ENCODE results near the gene TCOF1. TPM values are rescaled to one million over a fixed set of nuclear protein-coding genes. Genes with fewer than 3 reads are reported as not detected.

TCOF1 gene
- total and polyA plus RNA-seq, 2 of the 8 experiments (the other 6 are each of a cell fraction or from before 2014, with no cell fraction given) = 35.9 to 170 TPM

DNA sequence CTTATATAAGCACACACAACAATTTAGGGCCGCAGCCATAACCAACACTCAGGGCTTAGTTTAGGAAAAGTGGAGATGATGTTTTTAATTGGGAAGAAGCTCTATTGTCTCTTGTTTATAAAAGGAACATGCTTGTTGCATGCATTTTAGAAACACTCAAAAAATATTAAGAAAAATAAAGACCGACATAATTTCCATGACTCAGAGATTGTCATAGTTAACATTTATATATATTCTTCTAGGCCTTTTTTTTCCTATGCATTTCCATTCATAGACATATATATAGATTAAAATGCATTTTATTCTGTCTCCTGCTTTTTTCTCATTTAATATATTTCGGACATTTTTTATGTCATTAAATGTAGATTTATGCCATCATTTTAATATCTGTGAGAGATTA, 41.2 kb upstream of the TCOF1 start:
- H2AK5ac ChIP-seq (ENCODE audit: low read depth, low read length) = no peak overlapping the region
- H2BK20ac ChIP-seq (ENCODE audit: low read length) = no peak overlapping the region
- H3K4ac ChIP-seq (replicated peaks; ENCODE audit: insufficient read length, low read depth, low read length) = no peak overlapping the region
- H2BK5ac ChIP-seq (ENCODE audit: low read depth, low read length) = no peak overlapping the region
- TF ChIP-seq ASH2L (IDR thresholded peaks at IDR 0.05; ENCODE audit: low read length) = no peak
- no peak for TF ChIP-seq JUN (IDR thresholded peaks at IDR 0.05; ENCODE audit: low read depth, low read length)
- TF ChIP-seq BCL11A (IDR thresholded peaks at IDR 0.05; ENCODE audit: low read depth in 2 of 2, low read length in 2 of 2) = no peak
- no peak for TF ChIP-seq CBX5 (IDR thresholded peaks at IDR 0.05; ENCODE audit: low read depth, low read length)
- no peak for TF ChIP-seq POU5F1 (IDR thresholded peaks at IDR 0.05; ENCODE audit: low read depth, low read length)
- no peak for TF ChIP-seq SP4 (IDR thresholded peaks at IDR 0.05; ENCODE audit: low read length)
- no peak for TF ChIP-seq CTBP2 (IDR thresholded peaks at IDR 0.05; ENCODE audit: borderline replicate concordance, insufficient read depth, insufficient read length, low read length)
- TF ChIP-seq YY1 (IDR thresholded peaks at IDR 0.05; ENCODE audit: low read depth, low read length) = no peak
- TF ChIP-seq ZNF274 (IDR thresholded peaks at IDR 0.05; ENCODE audit: borderline replicate concordance, extremely low read depth, low read length) = no peak
- TF ChIP-seq RFX5 (IDR thresholded peaks at IDR 0.05; ENCODE audit: borderline replicate concordance, low read depth, low read length) = no peak
- no peak for TF ChIP-seq TAF1 (IDR thresholded peaks at IDR 0.05; ENCODE audit: low read depth, low read length)
- FAIRE-seq (no peak), DNase-seq (ENCODE audit: low read depth in 1 of 2, low spot score in 2 of 2) (no peak)
- H3K36me3 ChIP-seq (ENCODE audit: control insufficient read depth in 2 of 4, insufficient read depth in 4 of 4, low read length in 3 of 4) = no peaks in the 10 kb centered on the region
- H3K79me1 ChIP-seq (ENCODE audit: low read depth, low read length) = no peaks in the 10 kb centered on the region
- H4K91ac ChIP-seq (replicated peaks; ENCODE audit: insufficient read length, low read length) = no peak overlapping the region
- ChIA-PET POLR2A (ENCODE audit: partially characterized antibody) (no interaction called here), CTCF (ENCODE audit: partially characterized antibody) (interaction anchor here (0.6 to 3.5 kb wide), 3 partner anchors 12 to 68 kb away, joined by 3 to 15 read pairs (median 4); partner anchors contain the start of gene ARSI)
- no peaks in the 10 kb centered on the region for H3K79me2 ChIP-seq (ENCODE audit: control insufficient read depth in 1 of 2, insufficient read depth in 2 of 2, low read length in 2 of 2)
- no peak overlapping the region for H2BK120ac ChIP-seq (replicated peaks; ENCODE audit: low read depth, low read length)
- no peaks in the 10 kb centered on the region for H3K9me3 ChIP-seq (ENCODE audit: insufficient read depth in 2 of 2, low read depth in 1 of 2, low read length in 1 of 2)
- WGBS, 2 experiments (ENCODE audit: extremely low coverage in 1 of 2, insufficient coverage in 1 of 2, insufficient read length in 1 of 2, insufficient replicate concordance in 2 of 2, low coverage in 1 of 2, low lambda C conversion rate in 2 of 2, missing lambda C conversion rate in 1 of 2) = 92% methylated on average over 3 of the region's 3 CpGs; no CpG with 5 or more reads in 1 of the 2 experiments
- no peak overlapping the region for H3K56ac ChIP-seq (replicated peaks; ENCODE audit: insufficient read length, low read depth, low read length)
- peaks cover 0 to 6% (median 1%) of the 10 kb centered on the region in 4 experiments; a peak in 4 of 7 replicates for H3K4me1 ChIP-seq (replicated peaks in 1 of 4; ENCODE audit: control insufficient read depth in 3 of 4, insufficient read depth in 4 of 4, low read length in 3 of 4)
- H3K27ac ChIP-seq (ENCODE audit: low read depth, low read length) = no peak overlapping the region
- no peak overlapping the region for H2AFZ ChIP-seq (ENCODE audit: low read length)
- no peak overlapping the region for H2BK15ac ChIP-seq (ENCODE audit: low read length)
- H3K14ac ChIP-seq (ENCODE audit: insufficient read length) = no peak overlapping the region
- no peaks in the 10 kb centered on the region for H4K20me1 ChIP-seq (replicated peaks in 1 of 2; ENCODE audit: control insufficient read depth in 1 of 2, insufficient read depth in 2 of 2, low read length in 2 of 2)
- no peak overlapping the region for H4K8ac ChIP-seq (ENCODE audit: extremely low read depth, insufficient read depth, low read length)
- H2BK12ac ChIP-seq (ENCODE audit: low read depth, low read length) = no peak overlapping the region
- H3K9ac ChIP-seq (replicated peaks in 1 of 4; ENCODE audit: extremely low read depth in 1 of 4, low read depth in 3 of 4, low read length in 3 of 4) = no peak overlapping the region
- no peak overlapping the region for H3K4me2 ChIP-seq (ENCODE audit: insufficient read depth in 1 of 2, low read depth in 2 of 2, low read length in 2 of 2)
- no peaks in the 10 kb centered on the region for H3K27me3 ChIP-seq (replicated peaks in 1 of 4; ENCODE audit: control insufficient read depth in 3 of 4, extremely low read depth in 1 of 4, insufficient read depth in 3 of 4, low read length in 3 of 4)
- H3K23ac ChIP-seq (ENCODE audit: insufficient read length) = no peak overlapping the region
- H3K23me2 ChIP-seq (ENCODE audit: low read depth, low read length) = no peaks in the 10 kb centered on the region
- no peak overlapping the region for H3K18ac ChIP-seq (ENCODE audit: extremely low read depth, low read length)
- H3K4me3 ChIP-seq (ENCODE audit: extremely low read depth in 1 of 4, insufficient read depth in 2 of 4, low read depth in 3 of 4, low read length in 4 of 4) = no peak overlapping the region
- no peak overlapping the region for H4K5ac ChIP-seq (ENCODE audit: insufficient read length, low read depth, low read length)
